ENCODE data around the gene HIRA. TPM values are rescaled to one million over a fixed set of nuclear protein-coding genes. Genes with fewer than 3 reads are reported as not detected.

Gene HIRA
- total RNA-seq, 2 donors from 2014 or later, result 30.7 to 36.6 TPM

GRCh38 chr22:19357270-19358105 is 74.0 kb downstream of the HIRA start:
- no peak overlapping the region for H3K27ac Mint-ChIP-seq
- no peaks in the 10 kb centered on the region for H3K27me3 Mint-ChIP-seq (ENCODE audit: low read depth)
- DNase-seq (no peak), ATAC-seq (replicated peaks in 1 of 2) (no peak)
- no peaks in the 10 kb centered on the region for H3K9me3 Mint-ChIP-seq
- H3K4me1 Mint-ChIP-seq (ENCODE audit: low read depth), result no peaks in the 10 kb centered on the region
- no peak overlapping the region for H3K4me3 Mint-ChIP-seq
- peaks cover 2 to 12% of the 10 kb centered on the region in 2 donors for H3K36me3 Mint-ChIP-seq (ENCODE audit: insufficient read depth in 2 of 2)

- no peaks in the 10 kb centered on the region for H3K9me3 Mint-ChIP-seq
- H3K36me3 Mint-ChIP-seq (ENCODE audit: insufficient read depth in 2 of 2), result peaks cover 2 to 10% of the 10 kb centered on the region in 2 donors
- H3K27ac Mint-ChIP-seq, result no peak overlapping the region
- ATAC-seq (replicated peaks in 1 of 2), result no peak
- no peak for DNase-seq
- no peaks in the 10 kb centered on the region for H3K4me1 Mint-ChIP-seq (ENCODE audit: low read depth)
- H3K27me3 Mint-ChIP-seq (ENCODE audit: low read depth), result no peaks in the 10 kb centered on the region
- no peak overlapping the region for H3K4me3 Mint-ChIP-seq
Observed at GRCh38 chr22:19356708-19357269, 74.7 kb downstream of the HIRA start.

GRCh38 chr22:19355413-19356157 is 75.9 kb downstream of the HIRA start:
- Mint-ChIP-seq H3K9me3 (no peaks in the 10 kb centered on the region), H3K27ac (no peak overlapping the region), H3K4me3 (no peak overlapping the region), H3K4me1 (ENCODE audit: low read depth) (no peaks in the 10 kb centered on the region), H3K27me3 (ENCODE audit: low read depth) (no peaks in the 10 kb centered on the region), H3K36me3 (ENCODE audit: insufficient read depth in 2 of 2) (peaks cover 5 to 14% of the 10 kb centered on the region in 2 donors)
- ATAC-seq (replicated peaks in 1 of 2) (no peak), DNase-seq (no peak)

- ATAC-seq (replicated peaks in 1 of 2), result no peak
- no peak for DNase-seq
- Mint-ChIP-seq H3K36me3 (ENCODE audit: insufficient read depth in 2 of 2) (peaks cover 6 to 21% of the 10 kb centered on the region in 2 donors), H3K4me1 (ENCODE audit: low read depth) (no peaks in the 10 kb centered on the region), H3K27me3 (ENCODE audit: low read depth) (no peaks in the 10 kb centered on the region), H3K27ac (no peak overlapping the region), H3K9me3 (no peaks in the 10 kb centered on the region), H3K4me3 (no peak overlapping the region)
Observed at GRCh38 chr22:19354201-19354600, 77.3 kb downstream of the HIRA start.

DNA sequence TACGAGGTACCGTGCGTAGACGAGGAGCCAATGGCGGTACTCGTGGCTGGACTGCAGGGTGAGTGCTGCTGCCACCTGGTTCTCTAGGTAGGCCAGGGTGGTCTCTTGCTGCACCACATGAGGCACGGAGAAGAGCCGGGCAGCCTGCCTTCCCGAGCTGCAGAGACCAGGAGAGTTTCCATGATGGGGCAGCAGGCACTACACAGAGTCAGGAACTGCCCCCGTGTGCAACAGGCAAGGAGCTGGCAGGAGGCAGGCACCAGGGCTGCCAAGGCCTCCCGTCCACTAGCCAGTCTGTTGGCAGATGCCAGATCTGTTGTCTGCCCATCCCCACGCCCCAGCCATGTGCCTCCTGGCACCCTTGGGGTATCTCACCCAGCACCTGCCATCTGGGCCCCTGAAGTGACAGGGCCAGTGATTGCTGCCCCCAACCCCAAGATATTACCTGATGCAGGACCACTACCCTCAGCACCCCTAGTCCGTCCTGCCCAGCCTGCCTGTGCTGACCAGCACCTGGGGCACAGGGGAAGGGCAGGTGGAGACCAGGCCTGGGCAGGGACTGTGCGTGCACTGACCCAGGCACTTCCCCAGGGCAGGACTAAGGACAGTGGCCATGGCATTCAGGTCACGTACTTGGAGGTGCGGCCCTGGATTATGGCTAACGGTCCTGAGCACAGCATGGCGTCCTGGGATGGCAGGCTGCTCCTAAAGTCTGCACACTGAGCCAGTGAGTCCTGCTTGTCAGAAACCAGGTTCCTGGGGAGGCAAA is 78.0 kb downstream of the HIRA start:
- H3K27me3 Mint-ChIP-seq (ENCODE audit: low read depth), result no peaks in the 10 kb centered on the region
- H3K4me1 Mint-ChIP-seq (ENCODE audit: low read depth), result no peaks in the 10 kb centered on the region
- peaks cover 6 to 21% of the 10 kb centered on the region in 2 donors for H3K36me3 Mint-ChIP-seq (ENCODE audit: insufficient read depth in 2 of 2)
- ATAC-seq (replicated peaks in 1 of 2), result no peak
- no peak for DNase-seq
- no peak overlapping the region for H3K27ac Mint-ChIP-seq
- H3K4me3 Mint-ChIP-seq, result no peak overlapping the region
- H3K9me3 Mint-ChIP-seq, result no peaks in the 10 kb centered on the region

DNA sequence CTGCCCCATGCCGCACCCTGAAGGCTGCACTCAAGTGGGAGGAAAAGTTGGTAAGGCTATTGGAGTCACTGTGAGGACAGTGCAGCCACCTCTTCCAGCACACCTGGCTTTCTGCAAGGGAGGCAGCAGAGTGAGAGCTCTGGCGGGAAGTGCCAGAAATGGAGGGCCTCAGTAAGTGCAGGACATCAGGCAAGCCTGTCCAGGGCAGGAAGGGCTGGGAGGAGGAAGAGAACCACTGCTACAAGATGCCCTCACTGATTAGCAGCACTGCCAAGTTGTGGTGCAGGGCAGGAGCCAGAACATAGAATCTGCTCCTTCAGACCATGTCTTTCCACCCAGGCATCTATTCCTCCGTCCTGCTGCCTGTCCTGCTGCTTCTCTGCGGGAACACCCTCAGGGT is 78.8 kb downstream of the HIRA start:
- no peak overlapping the region for H3K4me3 Mint-ChIP-seq
- H3K36me3 Mint-ChIP-seq (ENCODE audit: insufficient read depth in 2 of 2), result peaks cover 6 to 19% of the 10 kb centered on the region in 2 donors
- H3K27ac Mint-ChIP-seq, result no peak overlapping the region
- no peaks in the 10 kb centered on the region for H3K27me3 Mint-ChIP-seq (ENCODE audit: low read depth)
- DNase-seq, result no peak
- H3K9me3 Mint-ChIP-seq, result no peaks in the 10 kb centered on the region
- ATAC-seq (replicated peaks in 1 of 2), result no peak
- no peaks in the 10 kb centered on the region for H3K4me1 Mint-ChIP-seq (ENCODE audit: low read depth)

GRCh38 chr22:19352217-19352616 is 79.3 kb downstream of the HIRA start:
- DNase-seq (no peak), ATAC-seq (replicated peaks in 1 of 2) (no peak)
- no peaks in the 10 kb centered on the region for H3K9me3 Mint-ChIP-seq
- H3K4me3 Mint-ChIP-seq, result no peak overlapping the region
- peaks cover 6 to 21% of the 10 kb centered on the region in 2 donors for H3K36me3 Mint-ChIP-seq (ENCODE audit: insufficient read depth in 2 of 2)
- H3K27ac Mint-ChIP-seq, result no peak overlapping the region
- no peaks in the 10 kb centered on the region for H3K4me1 Mint-ChIP-seq (ENCODE audit: low read depth)
- H3K27me3 Mint-ChIP-seq (ENCODE audit: low read depth), result no peaks in the 10 kb centered on the region

DNA sequence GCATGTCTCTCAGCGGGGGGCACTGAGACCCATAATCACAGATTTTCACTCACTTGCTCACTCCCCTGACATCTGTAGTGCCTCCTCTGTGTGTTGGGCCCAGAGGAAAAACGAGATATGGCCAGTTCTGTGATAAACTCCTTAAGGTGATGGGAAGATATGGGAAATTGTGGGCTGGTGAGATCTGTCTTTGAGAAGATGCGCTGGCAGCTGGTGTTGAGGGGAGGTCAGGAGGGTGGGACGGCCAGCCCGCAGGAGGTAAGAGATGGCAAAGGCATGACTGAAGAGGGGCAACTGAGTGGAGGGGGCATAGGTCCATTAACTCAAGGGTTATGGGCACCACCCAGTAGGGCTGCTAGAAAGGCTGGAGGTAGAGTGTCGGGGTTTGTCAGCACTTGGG is 79.9 kb downstream of the HIRA start:
- Mint-ChIP-seq H3K27ac (no peak overlapping the region), H3K4me3 (no peak overlapping the region)
- ATAC-seq (replicated peaks in 1 of 2), result no peak

DNA sequence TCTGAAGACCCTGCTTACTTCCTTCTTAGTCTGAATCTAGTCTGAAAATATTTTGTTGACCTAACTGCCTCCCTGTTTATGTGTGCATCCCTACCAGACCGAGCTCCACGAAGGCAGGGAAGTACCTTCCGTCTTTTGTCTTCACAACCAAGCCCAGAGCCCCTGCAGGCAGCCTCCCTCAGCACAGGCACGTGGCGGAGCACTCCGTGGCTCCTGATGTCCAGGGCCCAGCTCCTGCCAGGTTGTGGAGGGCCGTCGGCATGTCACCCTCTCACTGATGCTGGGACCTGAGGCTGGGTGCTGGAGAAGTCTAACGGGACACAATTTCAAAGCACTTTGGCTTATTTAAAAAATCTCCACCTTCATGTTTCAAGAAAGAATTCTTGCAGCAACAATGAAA is 80.6 kb downstream of the HIRA start:
- Mint-ChIP-seq H3K27me3 (ENCODE audit: low read depth) (no peaks in the 10 kb centered on the region), H3K36me3 (ENCODE audit: insufficient read depth in 2 of 2) (peaks cover 6 to 22% of the 10 kb centered on the region in 2 donors), H3K4me1 (ENCODE audit: low read depth) (no peaks in the 10 kb centered on the region), H3K9me3 (no peaks in the 10 kb centered on the region), H3K4me3 (no peak overlapping the region), H3K27ac (peak overlapping the region; percentile 36)
- ATAC-seq (replicated peaks in 1 of 2), result no peak
- DNase-seq, result no peak

More for the DNA sequence above, 79.9 kb downstream of the HIRA start:
- Mint-ChIP-seq H3K36me3 (ENCODE audit: insufficient read depth in 2 of 2) (peaks cover 6 to 22% of the 10 kb centered on the region in 2 donors), H3K4me1 (ENCODE audit: low read depth) (no peaks in the 10 kb centered on the region), H3K9me3 (no peaks in the 10 kb centered on the region), H3K27me3 (ENCODE audit: low read depth) (no peaks in the 10 kb centered on the region)
- DNase-seq, result no peak

DNA sequence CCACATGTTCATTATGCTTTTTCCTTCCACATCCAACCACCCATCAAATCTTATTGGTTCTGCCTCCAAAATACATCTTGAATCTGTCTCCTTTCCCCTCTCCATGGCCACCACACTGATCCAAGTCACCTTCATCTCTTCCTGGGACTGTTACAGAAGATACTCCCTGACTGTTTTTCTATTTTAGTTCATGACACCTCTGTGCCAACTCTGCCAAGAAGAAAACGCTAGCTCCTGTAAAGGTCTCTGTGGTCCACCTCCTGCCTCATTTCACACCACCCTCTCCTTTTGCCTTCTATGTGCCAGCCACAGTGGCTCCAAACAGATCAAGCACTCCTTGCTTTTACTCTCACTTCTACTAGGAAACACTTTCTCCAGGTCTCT is 81.1 kb downstream of the HIRA start:
- peaks cover 6 to 22% of the 10 kb centered on the region in 2 donors for H3K36me3 Mint-ChIP-seq (ENCODE audit: insufficient read depth in 2 of 2)
- no peak for ATAC-seq (replicated peaks in 1 of 2)

DNA sequence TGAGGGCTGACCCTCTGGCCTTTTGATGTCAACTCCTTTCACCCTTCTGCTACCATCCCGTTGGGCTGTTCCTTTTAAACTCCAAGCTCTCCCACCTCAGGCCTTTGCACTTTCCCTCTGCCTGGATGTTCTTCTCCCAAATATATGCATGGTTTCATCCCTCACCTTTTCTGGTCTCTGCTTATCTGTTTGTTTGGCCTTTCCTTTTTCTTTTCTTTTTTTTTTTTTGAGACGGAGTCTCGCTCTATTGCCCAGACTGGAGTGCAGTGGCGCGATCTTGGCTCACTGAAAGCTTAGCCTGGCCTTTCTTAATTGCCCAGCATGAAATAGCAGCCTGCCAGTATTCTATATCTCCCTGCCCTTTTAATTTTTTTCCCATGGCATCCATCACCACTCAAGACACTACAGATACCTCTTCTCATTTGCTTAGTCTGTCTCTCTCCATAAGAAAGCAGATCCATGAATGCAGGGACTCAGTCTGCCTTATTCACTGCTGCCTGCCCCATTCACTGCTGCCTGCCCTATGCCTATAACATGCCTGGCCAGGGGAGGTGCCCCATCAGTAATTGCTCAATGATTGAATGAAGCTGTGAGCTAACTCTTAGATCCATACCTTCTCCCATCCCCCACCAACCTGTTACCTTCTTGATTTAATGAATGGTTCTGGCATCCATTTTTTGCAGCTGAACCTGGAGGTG is 81.6 kb downstream of the HIRA start:
- no peak for ATAC-seq (replicated peaks in 1 of 2)
- no peak overlapping the region for H3K27ac Mint-ChIP-seq
- peaks cover 6 to 25% of the 10 kb centered on the region in 2 donors for H3K36me3 Mint-ChIP-seq (ENCODE audit: insufficient read depth in 2 of 2)

More for the DNA sequence above, 81.1 kb downstream of the HIRA start:
- no peak for DNase-seq
- H3K27ac Mint-ChIP-seq, result peak overlapping the region; percentile 36
- no peaks in the 10 kb centered on the region for H3K9me3 Mint-ChIP-seq
- no peak overlapping the region for H3K4me3 Mint-ChIP-seq
- H3K27me3 Mint-ChIP-seq (ENCODE audit: low read depth), result no peaks in the 10 kb centered on the region
- no peaks in the 10 kb centered on the region for H3K4me1 Mint-ChIP-seq (ENCODE audit: low read depth)

DNA sequence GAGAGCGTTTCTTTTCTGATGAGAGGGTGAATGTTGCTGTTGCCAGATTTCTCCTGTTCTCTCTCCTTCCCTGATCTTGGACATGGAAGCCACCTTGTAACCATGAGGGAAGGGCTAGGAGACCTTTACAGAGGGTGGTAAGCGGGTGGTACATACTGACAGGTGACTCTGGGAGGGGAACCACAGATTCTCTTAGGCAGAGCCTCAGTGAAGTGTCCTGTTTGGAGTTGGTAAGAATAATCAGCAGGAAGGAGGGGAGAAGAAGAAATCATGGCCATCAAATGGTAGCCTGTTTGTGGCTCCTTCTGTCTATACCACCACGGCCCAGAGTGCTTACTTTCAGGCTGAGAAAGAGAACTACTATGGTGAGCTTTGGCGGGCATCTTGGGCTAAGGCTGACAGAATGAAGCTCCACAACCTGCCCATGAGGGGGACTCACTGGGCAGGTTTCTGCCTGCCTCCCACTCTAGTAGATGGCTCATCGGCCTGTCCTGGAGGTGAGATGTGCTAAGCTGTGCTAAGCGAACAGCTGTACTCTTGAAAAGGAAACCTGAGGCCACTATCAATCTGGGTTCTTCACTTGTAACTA is 84.8 kb downstream of the HIRA start:
- H3K9me3 Mint-ChIP-seq, result peaks cover 2 to 5% of the 10 kb centered on the region in 2 donors
- H3K27ac Mint-ChIP-seq, result no peak overlapping the region
- H3K27me3 Mint-ChIP-seq (ENCODE audit: low read depth), result no peaks in the 10 kb centered on the region
- H3K4me3 Mint-ChIP-seq, result no peak overlapping the region
- no peaks in the 10 kb centered on the region for H3K4me1 Mint-ChIP-seq (ENCODE audit: low read depth)
- no peak for ATAC-seq (replicated peaks in 1 of 2)
- peaks cover 14 to 40% of the 10 kb centered on the region in 2 donors for H3K36me3 Mint-ChIP-seq (ENCODE audit: insufficient read depth in 2 of 2)
- no peak for DNase-seq

More for the DNA sequence above, 81.6 kb downstream of the HIRA start:
- no peaks in the 10 kb centered on the region for H3K27me3 Mint-ChIP-seq (ENCODE audit: low read depth)
- H3K4me1 Mint-ChIP-seq (ENCODE audit: low read depth), result no peaks in the 10 kb centered on the region
- H3K4me3 Mint-ChIP-seq, result no peak overlapping the region
- DNase-seq, result no peak
- H3K9me3 Mint-ChIP-seq, result no peaks in the 10 kb centered on the region

All from activated T-cell treated with anti-CD3 and anti-CD28 coated beads, Interleukin-2, amount 50 U/mL, for 72 hours (primary cell).